Small intestine (tissue), 7 donors: ENCODE measurements around the gene APOL3. TPM values are rescaled to one million over a fixed set of nuclear protein-coding genes. Genes with fewer than 3 reads are reported as not detected.

Experiments used
- DNase-seq, 2 donors: peaks; one replicate each; pipeline versions ENCODE4 v3.0.0 to v3.0.0-alpha.2; 2013
- FAIRE-seq: peaks from 2 replicates; lab custom pipeline; 2012; peaks lifted over from hg19 to GRCh38; lab: Jason Lieb, UNC
- H3K27ac ChIP-seq, 3 donors: one replicate each; pipeline ENCODE4 v1.5.1; 2013; ENCODE audit warnings: low read length in 2 of 3, mild to moderate bottlenecking in 2 of 3, control low read depth in 1 of 3, inconsistent platforms in 1 of 3, low read depth in 1 of 3, moderate library complexity in 1 of 3
- H3K27me3 ChIP-seq, 3 donors: one replicate each; pipeline ENCODE4 v1.6.1; 2013; ENCODE audit warnings: low read length in 3 of 3, inconsistent platforms in 1 of 3; ENCODE audit not compliant: control insufficient read depth in 3 of 3, insufficient read depth in 3 of 3
- H3K36me3 ChIP-seq, 3 donors: one replicate each; pipeline ENCODE4 v1.6.1; 2013; ENCODE audit warnings: low read length in 3 of 3, inconsistent platforms in 1 of 3, low read depth in 1 of 3, mild to moderate bottlenecking in 1 of 3, moderate library complexity in 1 of 3; ENCODE audit not compliant: control insufficient read depth in 3 of 3, insufficient read depth in 2 of 3
- H3K4me1 ChIP-seq, 3 donors: one replicate each; pipeline ENCODE4 v1.6.1; 2013; ENCODE audit warnings: low read length in 2 of 3, inconsistent platforms in 1 of 3, low read depth in 1 of 3, mild to moderate bottlenecking in 1 of 3, moderate library complexity in 1 of 3; ENCODE audit not compliant: control insufficient read depth in 3 of 3, insufficient read depth in 2 of 3
- H3K4me3 ChIP-seq, 3 donors: one replicate each; pipeline ENCODE4 v1.5.1; 2013; ENCODE audit warnings: low read length in 3 of 3, control low read depth in 1 of 3, inconsistent platforms in 1 of 3, low read depth in 1 of 3, mild to moderate bottlenecking in 1 of 3, moderate library complexity in 1 of 3
- H3K9me3 ChIP-seq, 2 donors: one replicate each; pipeline ENCODE4 v1.6.1; 2013; ENCODE audit warnings: low read depth in 1 of 2, low read length in 1 of 2; ENCODE audit not compliant: control insufficient read depth in 2 of 2, insufficient read depth in 1 of 2
- WGBS, 3 donors: extraction: QIAGEN DNeasy Blood & Tissue Kit; methylation state at CpG; one replicate each; pipeline ENCODE4 v1.1.7; 2013; 5-methylcytosine and 5-hydroxymethylcytosine counted together
- polyA plus RNA-seq, 4 donors: library from polyadenylated mRNA; stranded (reverse) in 3 of 4; unstranded in 1 of 4; fragments of 200-250 nt in 3 of 4; fragments of 120-200 nt in 1 of 4; gene quantifications; one replicate each; pipeline versions ENCODE4 v1.2.1 to v1.2.3, GENCODE V29; 2013
- donor health status: healthy with polysubstance abuse.
- donor health status: control.
- donor health status: control.
- donor health status: Bipolar disorder and iron deficiency.
- donor health status: healthy.

Gene APOL3
- polyA plus RNA-seq, 4 donors: 9.3 to 44.7 (median 18.0) TPM

DNA sequence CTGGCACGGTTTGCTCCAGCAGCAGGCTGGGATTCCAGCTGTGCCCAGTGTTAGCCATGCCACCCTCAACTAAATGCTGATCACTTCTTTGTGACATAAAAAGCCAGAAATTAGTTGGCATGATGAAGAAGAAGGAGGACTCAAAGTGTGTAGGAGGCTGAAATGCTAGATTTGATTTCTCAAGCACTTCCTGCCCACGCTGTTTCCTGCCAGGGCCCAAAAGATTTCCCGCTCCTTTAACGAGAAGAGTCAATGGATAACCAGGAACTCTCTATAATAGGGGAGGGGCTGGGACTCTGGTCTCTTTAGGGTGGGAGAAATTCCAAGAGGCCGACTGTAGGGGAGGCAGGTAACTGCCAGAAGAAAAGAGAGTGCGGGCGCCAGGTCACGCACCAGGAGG lies 26.4 kb downstream of the APOL3 start:
- peak in 1 of 2 donors; percentile 63 for DNase-seq

GRCh38 chr22:36131907-36132306 lies 28.6 kb downstream of the APOL3 start:
- Histone ChIP-seq H3K27me3 (peaks cover 0 to 3% (median 0%) of the 10 kb centered on the region in 3 donors), H3K4me1 (peaks cover 0 to 12% (median 0%) of the 10 kb centered on the region in 3 donors), H3K27ac (no peak overlapping the region), H3K9me3 (no peaks in the 10 kb centered on the region), H3K4me3 (no peak overlapping the region), H3K36me3 (no peaks in the 10 kb centered on the region)
- FAIRE-seq: no peak
- 91 to 93% (median 93%) methylated on average over 10 of the region's 10 CpGs for WGBS, 3 donors
- DNase-seq: no peak

More for the DNA sequence above, 26.4 kb downstream of the APOL3 start:
- H3K27me3 ChIP-seq: no peaks in the 10 kb centered on the region
- H3K4me3 ChIP-seq: no peak overlapping the region
- FAIRE-seq: no peak
- peaks cover 0 to 12% (median 0%) of the 10 kb centered on the region in 3 donors for H3K4me1 ChIP-seq
- 60 to 63% (median 62%) methylated on average over 8 of the region's 8 CpGs for WGBS, 3 donors
- no peaks in the 10 kb centered on the region for H3K9me3 ChIP-seq
- H3K27ac ChIP-seq: no peak overlapping the region
- H3K36me3 ChIP-seq: no peaks in the 10 kb centered on the region

DNA sequence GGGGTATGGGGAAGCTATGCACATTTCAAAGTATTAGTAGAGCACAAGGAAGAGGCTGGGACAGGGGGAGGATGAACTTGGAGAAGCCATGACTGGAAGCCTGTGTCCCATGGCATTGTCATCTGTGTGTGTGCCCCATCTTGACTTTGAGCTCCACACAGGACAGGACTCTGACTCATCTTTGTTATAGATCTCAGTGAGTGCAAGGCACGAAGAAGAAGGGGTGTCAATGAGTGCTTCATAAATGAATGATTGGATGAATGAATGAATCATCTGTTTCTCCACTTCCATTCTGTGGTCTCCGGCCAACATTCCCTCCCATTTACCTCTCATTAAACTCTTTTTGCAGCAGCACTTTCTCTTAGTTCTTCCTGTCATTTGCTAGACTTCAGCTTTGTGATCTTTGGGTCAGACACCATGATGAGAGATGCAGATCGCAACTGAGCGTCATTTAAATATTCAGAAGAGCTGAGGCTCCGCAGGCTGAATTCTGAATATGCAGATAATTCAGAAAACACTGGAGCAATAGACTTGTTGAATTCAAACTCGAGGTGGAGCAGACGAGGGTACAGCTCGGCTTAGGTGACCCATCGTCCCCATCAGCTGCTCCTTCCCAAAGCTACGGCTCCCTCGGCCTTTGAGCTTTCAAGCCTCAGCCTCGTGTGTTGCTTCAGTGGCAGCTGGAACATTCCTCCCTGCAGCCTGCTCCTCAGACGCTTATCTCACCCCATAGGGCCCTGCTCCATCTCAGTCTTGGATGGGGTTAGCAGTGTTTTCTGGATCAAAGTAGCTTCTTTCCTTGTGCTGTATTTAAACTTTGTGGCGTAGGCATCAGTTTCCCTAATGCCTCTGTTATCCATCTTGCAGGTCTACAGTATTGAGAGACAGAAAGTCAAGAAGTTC lies 30.8 kb downstream of the APOL3 start:
- Histone ChIP-seq H3K9me3 (no peaks in the 10 kb centered on the region), H3K4me3 (no peak overlapping the region), H3K36me3 (no peaks in the 10 kb centered on the region), H3K27ac (no peak overlapping the region), H3K27me3 (peaks cover 0 to 3% (median 0%) of the 10 kb centered on the region in 3 donors), H3K4me1 (peaks cover 0 to 12% (median 0%) of the 10 kb centered on the region in 3 donors)
- 64 to 78% (median 72%) methylated on average over 14 of the region's 14 CpGs for WGBS, 3 donors
- no peak for DNase-seq
- no peak for FAIRE-seq

DNA sequence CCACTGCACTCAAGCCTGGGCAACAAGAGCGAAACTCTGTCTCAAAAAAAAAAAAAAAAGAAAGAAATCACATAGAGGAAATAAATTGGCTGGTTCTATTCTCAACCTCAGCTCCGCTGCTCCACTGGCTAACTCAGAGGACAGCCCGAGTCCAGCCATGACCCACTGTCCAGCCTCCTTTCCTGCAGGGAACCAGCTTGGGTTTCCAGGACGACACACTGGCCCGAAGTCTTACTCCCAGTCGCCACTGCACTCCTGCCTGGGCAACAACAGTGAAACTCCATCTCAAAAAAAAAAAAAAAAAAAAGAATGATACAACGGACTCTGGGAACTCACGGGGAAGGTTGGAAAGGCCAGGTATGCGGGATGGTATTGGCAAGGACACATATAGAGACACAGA lies 31.5 kb downstream of the APOL3 start:
- H3K4me3 ChIP-seq: no peak overlapping the region
- H3K36me3 ChIP-seq: no peaks in the 10 kb centered on the region
- peaks cover 0 to 5% (median 0%) of the 10 kb centered on the region in 3 donors for H3K4me1 ChIP-seq
- 86 to 92% (median 91%) methylated on average over 9 of the region's 9 CpGs for WGBS, 3 donors
- no peak overlapping the region for H3K27ac ChIP-seq
- DNase-seq (no peak), FAIRE-seq (no peak)
- H3K27me3 ChIP-seq: peaks cover 0 to 3% (median 0%) of the 10 kb centered on the region in 3 donors
- H3K9me3 ChIP-seq: no peaks in the 10 kb centered on the region

DNA sequence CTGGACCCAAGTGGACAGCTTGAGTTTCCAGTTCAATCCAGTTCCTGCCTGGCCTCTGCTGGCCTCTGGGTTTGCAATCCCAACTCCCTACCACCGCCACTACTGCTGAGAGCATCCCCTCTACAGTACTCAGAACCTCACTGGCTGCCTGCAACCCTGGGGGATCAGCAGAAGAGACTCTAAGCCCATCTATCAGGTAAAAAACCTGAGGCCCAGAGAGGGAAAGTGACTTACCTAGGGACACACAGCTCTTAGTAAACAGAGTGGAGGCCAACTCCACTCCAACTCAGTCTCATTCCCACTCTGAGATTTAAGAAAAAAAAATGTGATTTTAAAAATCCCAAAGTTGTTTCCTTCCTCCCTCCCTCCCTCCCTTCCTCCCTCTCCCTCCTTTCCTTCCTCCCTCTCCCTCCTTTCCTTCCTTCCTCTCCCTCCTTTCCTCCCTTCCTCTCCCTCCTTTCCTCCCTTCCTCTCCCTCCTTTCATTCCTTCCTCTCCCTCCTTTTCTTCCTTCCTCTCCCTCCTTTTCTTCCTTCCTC lies 34.5 kb downstream of the APOL3 start:
- no peak overlapping the region for H3K27ac ChIP-seq
- H3K27me3 ChIP-seq: peaks cover 0 to 3% (median 0%) of the 10 kb centered on the region in 3 donors
- H3K9me3 ChIP-seq: no peaks in the 10 kb centered on the region
- no peaks in the 10 kb centered on the region for H3K4me1 ChIP-seq
- WGBS, 3 donors: 67 to 86% (median 83%) methylated on average over 1 of the region's 1 CpG
- H3K36me3 ChIP-seq: no peaks in the 10 kb centered on the region
- H3K4me3 ChIP-seq: no peak overlapping the region
- FAIRE-seq (no peak), DNase-seq (no peak)

DNA sequence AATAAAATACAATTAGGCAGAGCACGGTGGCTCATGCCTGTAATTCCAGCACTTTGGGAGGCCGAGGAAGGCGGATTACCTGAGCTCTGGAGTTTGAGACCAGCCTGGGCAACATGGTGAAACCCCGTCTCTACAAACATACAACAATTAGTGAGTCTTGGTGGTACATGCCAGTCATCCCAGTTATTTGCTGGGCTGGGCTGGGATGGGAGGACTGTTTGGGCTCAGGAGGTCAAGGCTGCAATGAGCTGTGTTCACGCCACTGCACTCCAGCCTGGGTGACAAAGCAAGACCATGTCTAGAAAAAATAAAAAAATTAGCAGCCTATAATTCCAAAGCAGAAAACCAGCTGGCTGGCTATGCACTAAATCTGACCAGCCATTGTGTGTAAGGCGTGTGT lies 35.1 kb downstream of the APOL3 start:
- FAIRE-seq (no peak), DNase-seq (no peak)
- Histone ChIP-seq H3K4me3 (no peak overlapping the region), H3K36me3 (no peaks in the 10 kb centered on the region), H3K27me3 (peaks cover 0 to 3% (median 0%) of the 10 kb centered on the region in 3 donors), H3K27ac (no peak overlapping the region), H3K4me1 (no peaks in the 10 kb centered on the region), H3K9me3 (no peaks in the 10 kb centered on the region)
- WGBS, 3 donors: 75 to 88% (median 81%) methylated on average over 6 of the region's 6 CpGs

- H3K27me3 ChIP-seq: peaks cover 0 to 3% (median 0%) of the 10 kb centered on the region in 3 donors
- FAIRE-seq (no peak), DNase-seq (no peak)
- 76 to 82% (median 77%) methylated on average over 11 of the region's 11 CpGs for WGBS, 3 donors
- H3K4me3 ChIP-seq: no peak overlapping the region
- H3K9me3 ChIP-seq: no peaks in the 10 kb centered on the region
- no peak overlapping the region for H3K27ac ChIP-seq
- H3K4me1 ChIP-seq: no peaks in the 10 kb centered on the region
- H3K36me3 ChIP-seq: no peaks in the 10 kb centered on the region
These were observed 35.9 kb downstream of the APOL3 start for GRCh38 chr22:36124666-36125065.

- Histone ChIP-seq H3K4me3 (peak overlapping the region in 1 of 3 donors; percentile 14), H3K27me3 (peaks cover 0 to 3% (median 0%) of the 10 kb centered on the region in 3 donors), H3K27ac (peak overlapping the region; percentile 18 to 75 (median 65)), H3K4me1 (no peaks in the 10 kb centered on the region), H3K9me3 (no peaks in the 10 kb centered on the region), H3K36me3 (no peaks in the 10 kb centered on the region)
- FAIRE-seq (no peak), DNase-seq (peak; percentile 98)
- WGBS, 3 donors: 27 to 30% (median 29%) methylated on average over 49 to 50 of the region's 50 CpGs
These were observed 36.6 kb downstream of the APOL3 start for GRCh38 chr22:36123673-36124630.
